ENCODE data around the gene HOXD10.

GRCh38 chr2:176089843-176090395, 26.7 kb upstream of the HOXD10 start:
- TF ChIP-seq POLR2A (IDR thresholded peaks at IDR 0.05; ENCODE audit: low read depth, low read length) (no peak), TAF1 (IDR thresholded peaks at IDR 0.05; ENCODE audit: borderline replicate concordance, low read depth, low read length) (no peak)

All from GM12892 (cell line).